Neuron (in vitro differentiated cells): ENCODE measurements around the gene ITPR2.

ENCODE experiments used
- H2AFZ ChIP-seq: one replicate; pipeline ENCODE4 v1.6.1; 2013; ENCODE audit warnings: low read depth, mild to moderate bottlenecking, inconsistent platforms, low read length, moderate library complexity
- H3K27me3 ChIP-seq: one replicate; pipeline ENCODE4 v1.6.1; 2013; ENCODE audit warnings: low read length; ENCODE audit not compliant: insufficient read depth
- H3K36me3 ChIP-seq: one replicate; pipeline ENCODE4 v1.6.1; 2013; ENCODE audit warnings: low read length; ENCODE audit not compliant: insufficient read depth
- H3K4me1 ChIP-seq: one replicate; pipeline ENCODE4 v1.6.1; 2013; ENCODE audit warnings: low read length; ENCODE audit not compliant: insufficient read depth
- H3K4me3 ChIP-seq: 2 replicates; pipeline ENCODE4 v1.5.1; 2013; ENCODE audit warnings: mild to moderate bottlenecking, low read length, moderate library complexity
- H3K9me3 ChIP-seq: one replicate; pipeline ENCODE4 v1.6.1; 2013; ENCODE audit warnings: low read length

The ITPR2 gene

DNA sequence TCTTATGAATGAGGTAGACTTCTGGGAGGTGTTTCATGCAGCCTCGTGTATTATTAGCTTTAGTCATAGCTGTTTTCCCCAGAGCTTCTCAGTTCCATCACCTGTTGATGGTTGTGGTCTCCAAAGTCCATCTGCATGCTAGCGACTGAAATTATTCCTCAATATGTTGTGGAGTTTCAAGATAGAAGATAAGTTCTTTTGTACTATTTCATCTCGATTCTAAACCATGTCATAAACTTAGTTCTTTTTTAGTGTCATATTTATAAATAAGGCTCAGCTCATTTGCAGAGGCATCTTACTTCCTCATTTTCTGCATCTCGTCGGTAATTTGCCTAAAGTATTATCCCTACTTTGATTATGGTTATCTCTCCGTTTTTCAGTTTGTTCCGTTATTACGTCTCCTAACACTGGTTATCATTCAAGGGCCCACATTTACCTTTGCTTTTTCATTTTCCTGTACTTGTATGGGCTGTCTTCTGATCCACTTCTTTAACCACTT lies 119.1 kb downstream of the ITPR2 start:
- Histone ChIP-seq H3K9me3 (no peaks in the 10 kb centered on the region), H3K4me3 (no peak overlapping the region), H3K36me3 (no peaks in the 10 kb centered on the region), H3K27me3 (no peaks in the 10 kb centered on the region), H3K4me1 (peaks cover 17% of the 10 kb centered on the region), H2AFZ (no peak overlapping the region)

DNA sequence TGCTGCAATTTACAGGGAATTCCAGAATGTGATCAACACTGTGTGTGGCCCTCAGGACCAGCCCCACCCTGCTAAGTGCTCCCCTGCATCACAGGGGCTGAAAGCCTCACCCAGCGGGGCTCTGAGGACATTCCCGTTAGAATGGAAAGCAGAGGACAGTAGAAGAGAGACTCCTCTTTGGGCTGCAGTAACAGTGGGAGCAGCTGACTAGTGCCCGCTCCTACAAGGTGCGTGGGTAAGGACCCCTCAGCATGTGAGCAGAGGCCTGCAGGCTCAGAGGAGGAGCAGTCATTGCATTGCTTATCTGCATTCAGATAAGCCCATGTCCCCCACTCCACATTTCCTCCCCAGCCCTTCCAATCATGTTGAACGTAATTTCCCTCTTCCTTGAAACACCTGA lies 120.1 kb downstream of the ITPR2 start:
- Histone ChIP-seq H3K4me1 (peaks cover 18% of the 10 kb centered on the region), H3K9me3 (no peaks in the 10 kb centered on the region), H3K4me3 (no peak overlapping the region)

DNA sequence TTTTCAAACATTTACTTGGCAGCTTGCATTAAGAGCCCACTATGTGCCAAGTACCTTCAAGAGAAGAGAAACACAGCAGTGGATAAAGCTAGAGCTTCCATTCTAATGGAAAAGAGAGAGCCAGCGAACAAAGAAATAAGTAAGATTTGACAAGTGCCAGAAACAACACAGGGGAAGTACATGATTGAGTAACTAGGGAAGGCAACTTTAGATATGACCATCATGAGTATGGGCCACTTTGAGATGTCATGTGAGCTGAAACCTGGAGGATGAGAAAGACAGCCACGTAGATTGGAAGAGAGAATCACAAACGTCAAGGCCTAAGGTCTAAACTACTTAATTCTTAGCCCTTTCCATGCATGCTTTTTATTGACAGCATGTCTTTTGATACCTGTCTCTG lies 121.4 kb downstream of the ITPR2 start:
- Histone ChIP-seq H2AFZ (no peak overlapping the region), H3K27me3 (no peaks in the 10 kb centered on the region), H3K9me3 (no peaks in the 10 kb centered on the region), H3K36me3 (no peaks in the 10 kb centered on the region), H3K4me1 (peaks cover 18% of the 10 kb centered on the region), H3K4me3 (no peak overlapping the region)

More for the DNA sequence above, 120.1 kb downstream of the ITPR2 start:
- Histone ChIP-seq H3K36me3 (no peaks in the 10 kb centered on the region), H2AFZ (no peak overlapping the region), H3K27me3 (no peaks in the 10 kb centered on the region)

DNA sequence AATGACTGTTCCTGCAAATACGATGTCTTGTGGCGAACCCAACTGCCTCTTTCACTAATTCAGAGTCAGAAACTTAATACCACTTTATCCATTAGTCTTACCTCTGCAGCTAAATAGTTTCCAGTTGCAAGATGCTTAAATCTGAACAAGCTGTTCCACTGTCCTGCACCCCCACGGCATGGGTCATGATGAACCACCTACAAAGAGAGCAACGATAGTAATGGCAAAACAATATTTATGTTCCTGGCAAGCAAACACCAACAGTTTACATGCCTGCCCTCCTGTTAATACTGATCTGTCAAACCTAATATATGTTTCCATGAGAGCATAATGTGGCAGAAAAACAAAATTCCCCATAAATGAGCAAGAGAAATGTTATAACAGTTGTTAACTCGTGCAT lies 121.9 kb downstream of the ITPR2 start:
- Histone ChIP-seq H3K27me3 (no peaks in the 10 kb centered on the region), H3K4me3 (no peak overlapping the region), H3K36me3 (no peaks in the 10 kb centered on the region), H2AFZ (no peak overlapping the region), H3K9me3 (no peaks in the 10 kb centered on the region), H3K4me1 (peaks cover 18% of the 10 kb centered on the region)

DNA sequence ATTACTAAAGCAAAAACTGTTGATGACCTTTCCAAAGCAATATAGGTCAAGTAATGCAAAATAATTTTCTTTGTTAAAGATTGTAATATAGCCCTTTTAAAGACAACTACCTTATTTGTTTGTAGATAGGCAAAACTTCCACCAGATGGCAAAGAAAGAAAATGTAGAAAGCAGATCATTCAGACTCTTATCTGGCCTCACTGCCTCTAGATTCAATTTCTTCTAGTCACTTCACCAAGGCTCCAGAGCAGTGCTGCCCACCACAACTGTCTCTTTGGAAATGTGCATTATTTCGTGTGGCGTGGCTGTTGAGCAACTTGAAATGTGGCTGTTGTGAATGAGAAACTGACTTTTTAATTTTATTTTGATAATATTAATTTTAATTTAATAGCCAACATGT lies 127.1 kb downstream of the ITPR2 start:
- H3K27me3 ChIP-seq = no peaks in the 10 kb centered on the region
- H3K9me3 ChIP-seq = no peaks in the 10 kb centered on the region
- no peaks in the 10 kb centered on the region for H3K36me3 ChIP-seq
- H3K4me3 ChIP-seq = no peak overlapping the region
- no peak overlapping the region for H2AFZ ChIP-seq
- peaks cover 9% of the 10 kb centered on the region for H3K4me1 ChIP-seq

DNA sequence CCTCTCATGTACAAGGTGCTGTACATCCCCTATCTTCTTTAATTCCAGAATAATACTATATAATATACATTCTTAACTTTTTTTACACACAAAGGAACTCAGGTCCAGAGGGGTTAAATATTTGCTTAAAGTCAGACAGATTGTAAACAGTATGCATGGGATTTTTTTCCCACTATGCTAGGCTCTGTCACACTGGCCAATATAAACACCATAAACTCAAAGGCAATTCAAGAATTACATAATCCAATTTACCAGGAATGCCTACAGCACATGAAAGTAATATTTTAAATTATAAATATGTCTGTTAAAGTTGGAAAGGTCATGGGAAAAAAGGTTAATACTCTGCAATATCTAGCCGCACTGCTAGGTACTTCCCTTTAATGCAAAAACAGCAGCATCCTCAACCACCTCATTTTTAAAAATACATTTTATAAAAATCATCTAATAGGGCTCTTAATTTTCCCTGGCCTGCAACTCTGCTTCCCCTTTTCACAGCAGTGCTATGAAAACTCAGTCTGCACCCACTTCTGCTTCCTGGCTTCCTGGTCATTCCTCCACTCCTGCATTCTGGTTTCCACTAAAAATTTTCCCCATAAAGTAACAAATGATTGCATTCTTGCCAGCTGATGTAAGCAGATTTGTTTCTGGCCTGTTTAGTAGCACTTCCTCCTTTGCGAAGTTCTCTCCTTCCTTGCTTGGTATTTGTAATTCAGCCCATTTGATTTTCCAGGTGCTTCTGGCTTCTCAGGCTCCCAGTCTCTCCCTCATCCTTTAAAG lies 128.1 kb downstream of the ITPR2 start:
- no peaks in the 10 kb centered on the region for H3K9me3 ChIP-seq

DNA sequence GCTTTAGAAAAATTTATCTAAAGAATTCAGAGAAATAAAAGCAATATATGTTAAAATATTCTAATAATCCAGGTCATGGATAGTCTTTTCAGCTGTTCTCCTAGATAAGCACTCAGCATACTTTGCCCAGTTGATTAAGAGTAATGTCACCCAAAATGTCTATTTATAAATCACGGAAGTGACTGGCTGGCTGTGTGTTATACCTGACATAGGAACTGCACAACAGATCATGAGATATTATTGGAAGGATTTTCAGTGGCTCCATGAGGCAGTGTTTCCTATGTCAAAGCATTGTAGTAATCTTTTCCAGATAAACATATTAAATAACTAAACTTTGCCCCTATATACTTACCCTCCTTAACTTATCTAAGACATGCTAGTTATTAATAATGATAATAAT lies 128.8 kb downstream of the ITPR2 start:
- no peaks in the 10 kb centered on the region for H3K9me3 ChIP-seq
- H3K4me1 ChIP-seq = peaks cover 2% of the 10 kb centered on the region
- H2AFZ ChIP-seq = no peak overlapping the region
- H3K4me3 ChIP-seq = no peak overlapping the region
- H3K27me3 ChIP-seq = no peaks in the 10 kb centered on the region
- no peaks in the 10 kb centered on the region for H3K36me3 ChIP-seq

More for the DNA sequence above, 128.1 kb downstream of the ITPR2 start:
- no peaks in the 10 kb centered on the region for H3K36me3 ChIP-seq
- no peak overlapping the region for H3K4me3 ChIP-seq
- peaks cover 2% of the 10 kb centered on the region for H3K4me1 ChIP-seq
- H2AFZ ChIP-seq = no peak overlapping the region
- no peaks in the 10 kb centered on the region for H3K27me3 ChIP-seq

DNA sequence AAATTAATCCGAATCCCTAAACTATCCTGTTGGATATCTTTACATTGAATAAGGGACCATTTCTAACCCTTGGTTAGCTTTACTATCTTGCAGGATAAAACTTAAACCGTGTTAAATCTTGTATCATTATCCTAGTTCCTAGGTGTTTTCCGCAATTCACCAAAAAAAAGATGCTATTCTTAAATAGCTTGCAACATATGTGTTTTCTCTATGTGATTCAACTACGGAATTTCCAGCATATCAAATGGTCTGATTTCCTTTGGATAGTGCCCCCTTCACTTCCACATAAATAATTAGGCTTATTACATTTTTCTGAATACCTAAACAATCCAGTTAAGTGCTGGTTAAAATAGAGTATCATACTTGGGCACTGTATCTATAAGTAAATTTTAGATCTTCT lies 130.3 kb downstream of the ITPR2 start:
- no peak overlapping the region for H3K4me3 ChIP-seq
- no peaks in the 10 kb centered on the region for H3K9me3 ChIP-seq
- no peaks in the 10 kb centered on the region for H3K4me1 ChIP-seq
- H2AFZ ChIP-seq = no peak overlapping the region
- no peaks in the 10 kb centered on the region for H3K36me3 ChIP-seq
- no peaks in the 10 kb centered on the region for H3K27me3 ChIP-seq

DNA sequence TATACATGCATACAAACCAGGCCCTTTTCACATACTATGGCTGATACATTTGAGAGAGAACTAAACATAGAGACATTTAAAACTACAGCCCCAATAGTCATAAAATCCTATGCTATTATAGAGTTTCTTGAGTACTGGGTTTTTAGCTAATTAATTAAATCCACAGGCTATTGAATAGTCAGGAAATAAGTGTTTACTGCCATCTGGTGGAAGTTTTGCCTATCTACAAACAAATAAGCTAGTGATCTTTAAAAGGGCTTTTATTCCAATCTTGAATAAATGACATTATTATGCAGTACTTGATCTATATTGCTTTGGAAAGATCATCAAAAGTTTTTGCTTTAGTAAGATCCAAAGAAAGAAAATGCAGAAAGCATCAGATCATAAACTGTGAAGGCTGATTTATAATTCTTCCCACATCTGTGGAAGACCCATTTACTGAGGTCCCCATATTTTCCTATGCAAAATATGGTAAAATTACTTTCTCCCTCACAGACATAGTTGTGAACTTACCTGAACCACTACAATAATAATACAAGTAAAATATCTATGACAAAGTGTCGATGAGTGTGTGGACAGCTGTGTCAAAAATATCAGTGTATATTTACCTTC lies 131.3 kb downstream of the ITPR2 start:
- H3K4me3 ChIP-seq = no peak overlapping the region
- H3K9me3 ChIP-seq = no peaks in the 10 kb centered on the region
- H3K36me3 ChIP-seq = no peaks in the 10 kb centered on the region
- H3K4me1 ChIP-seq = no peaks in the 10 kb centered on the region
- no peaks in the 10 kb centered on the region for H3K27me3 ChIP-seq
- H2AFZ ChIP-seq = no peak overlapping the region

DNA sequence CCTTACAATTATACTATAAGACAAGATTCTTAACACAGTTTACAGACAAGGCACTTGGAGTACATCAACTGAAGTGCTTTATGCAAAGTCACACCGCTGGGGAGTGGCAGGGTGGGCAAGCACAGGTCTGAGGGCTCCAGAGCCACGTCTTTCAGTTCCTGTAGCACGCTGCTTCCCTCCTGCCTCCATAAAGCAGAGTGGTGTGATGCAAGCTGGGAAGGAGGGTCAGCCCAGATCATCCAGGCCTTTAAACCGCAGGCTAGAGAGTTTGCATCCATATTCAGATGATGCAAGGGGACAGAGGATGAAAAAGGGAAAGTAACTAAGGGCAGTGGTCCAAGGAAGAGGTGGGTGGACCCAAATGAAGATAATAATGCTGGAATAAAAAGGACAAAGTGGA lies 132.6 kb downstream of the ITPR2 start:
- no peak overlapping the region for H2AFZ ChIP-seq
- no peaks in the 10 kb centered on the region for H3K27me3 ChIP-seq
- no peaks in the 10 kb centered on the region for H3K9me3 ChIP-seq
- no peak overlapping the region for H3K4me3 ChIP-seq
- H3K4me1 ChIP-seq = no peaks in the 10 kb centered on the region
- no peaks in the 10 kb centered on the region for H3K36me3 ChIP-seq

DNA sequence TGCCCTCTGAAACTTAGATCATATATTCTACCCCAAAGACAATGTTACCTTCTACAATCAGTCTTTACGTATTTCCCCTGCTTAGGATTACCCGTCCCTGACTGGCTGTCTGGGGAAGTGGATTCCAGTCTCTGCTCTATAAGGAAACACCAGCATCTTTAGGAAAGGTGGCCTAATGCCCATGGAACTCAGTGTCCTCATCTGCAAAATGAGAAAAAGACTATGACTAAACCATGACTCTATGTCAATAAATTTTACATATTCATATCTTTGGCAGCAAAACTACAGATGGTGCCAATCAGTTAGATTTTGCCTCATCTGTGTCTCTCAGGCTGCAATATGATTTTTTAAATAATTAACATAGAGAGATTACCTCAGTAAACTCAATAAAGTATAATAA lies 133.8 kb downstream of the ITPR2 start:
- Histone ChIP-seq H3K27me3 (no peaks in the 10 kb centered on the region), H3K4me1 (no peaks in the 10 kb centered on the region), H3K9me3 (no peaks in the 10 kb centered on the region), H3K4me3 (no peak overlapping the region), H2AFZ (no peak overlapping the region), H3K36me3 (no peaks in the 10 kb centered on the region)

DNA sequence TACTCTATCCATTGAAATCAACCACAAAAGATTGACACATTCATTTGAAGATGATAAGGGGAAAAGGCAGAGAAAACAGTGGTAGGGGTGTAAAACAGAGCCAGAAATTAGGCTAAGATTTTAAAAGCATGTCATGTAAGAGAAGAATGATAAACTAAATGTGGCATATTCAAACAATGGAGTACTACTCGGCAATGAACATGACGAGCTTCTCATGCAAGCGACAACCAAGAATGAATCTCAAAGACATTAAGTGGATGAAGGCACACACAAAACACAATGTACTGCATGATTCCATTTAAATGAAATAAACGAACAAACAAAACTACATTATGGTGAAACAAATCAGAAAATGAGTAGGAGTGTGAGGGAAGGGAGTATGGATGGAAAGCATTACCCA lies 134.8 kb downstream of the ITPR2 start:
- H2AFZ ChIP-seq = no peak overlapping the region
- no peaks in the 10 kb centered on the region for H3K4me1 ChIP-seq
- no peak overlapping the region for H3K4me3 ChIP-seq
- no peaks in the 10 kb centered on the region for H3K9me3 ChIP-seq
- no peaks in the 10 kb centered on the region for H3K27me3 ChIP-seq
- H3K36me3 ChIP-seq = no peaks in the 10 kb centered on the region

DNA sequence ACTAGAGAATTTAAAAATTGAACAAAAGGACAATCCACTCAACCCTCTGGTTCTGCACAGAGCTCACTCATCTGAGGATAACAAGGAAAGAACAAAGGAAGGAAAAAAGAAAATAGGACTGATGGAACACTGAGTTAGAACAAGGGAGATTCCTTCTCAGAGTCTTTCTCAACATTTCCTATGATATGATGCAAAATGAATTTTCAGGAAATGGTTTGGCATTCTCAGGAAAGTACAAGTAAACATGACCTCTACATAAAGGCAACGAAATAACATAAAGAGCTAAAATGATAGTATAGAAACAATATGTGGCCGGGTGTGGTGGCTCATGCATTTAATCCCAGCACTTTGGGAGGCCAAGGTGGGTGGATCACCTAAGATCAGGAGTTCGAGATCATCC lies 135.8 kb downstream of the ITPR2 start:
- Histone ChIP-seq H3K4me3 (no peak overlapping the region), H3K27me3 (no peaks in the 10 kb centered on the region), H3K4me1 (no peaks in the 10 kb centered on the region), H3K9me3 (no peaks in the 10 kb centered on the region), H2AFZ (no peak overlapping the region), H3K36me3 (no peaks in the 10 kb centered on the region)
